GM12872 (cell line): Measurements from ENCODE around the gene SLC66A1.

ENCODE experiments used
- CTCF ChIP-seq: IDR thresholded peaks from 3 replicates; pipeline ENCODE4 v1.5.1; 2011; ENCODE audit warnings: low read depth, mild to moderate bottlenecking, low read length, moderate library complexity; ENCODE audit not compliant: insufficient read depth

Gene SLC66A1

GRCh38 chr1:19354531-19354981 is 42.4 kb downstream of the SLC66A1 start:
- TF ChIP-seq CTCF: no peak

DNA sequence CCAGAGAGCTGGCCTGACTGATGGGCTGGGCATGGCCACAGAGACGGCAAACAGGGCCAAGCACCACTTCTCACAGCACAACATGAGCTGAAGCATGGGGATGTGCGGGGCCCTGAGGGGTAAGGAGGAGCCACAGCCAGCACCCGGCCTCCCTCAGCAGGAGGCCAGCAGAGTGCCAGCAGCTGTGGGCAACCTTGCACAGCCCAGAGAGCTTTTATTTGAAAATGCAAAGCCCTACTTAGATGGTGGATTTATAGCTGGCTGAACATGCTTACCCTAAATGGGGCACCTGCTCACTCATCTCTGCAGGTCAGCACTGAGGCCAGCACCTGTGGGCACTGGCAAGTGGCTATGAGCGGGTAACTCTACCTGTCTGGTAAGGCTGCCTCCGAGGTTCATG is 44.1 kb downstream of the SLC66A1 start:
- no peak for TF ChIP-seq CTCF

DNA sequence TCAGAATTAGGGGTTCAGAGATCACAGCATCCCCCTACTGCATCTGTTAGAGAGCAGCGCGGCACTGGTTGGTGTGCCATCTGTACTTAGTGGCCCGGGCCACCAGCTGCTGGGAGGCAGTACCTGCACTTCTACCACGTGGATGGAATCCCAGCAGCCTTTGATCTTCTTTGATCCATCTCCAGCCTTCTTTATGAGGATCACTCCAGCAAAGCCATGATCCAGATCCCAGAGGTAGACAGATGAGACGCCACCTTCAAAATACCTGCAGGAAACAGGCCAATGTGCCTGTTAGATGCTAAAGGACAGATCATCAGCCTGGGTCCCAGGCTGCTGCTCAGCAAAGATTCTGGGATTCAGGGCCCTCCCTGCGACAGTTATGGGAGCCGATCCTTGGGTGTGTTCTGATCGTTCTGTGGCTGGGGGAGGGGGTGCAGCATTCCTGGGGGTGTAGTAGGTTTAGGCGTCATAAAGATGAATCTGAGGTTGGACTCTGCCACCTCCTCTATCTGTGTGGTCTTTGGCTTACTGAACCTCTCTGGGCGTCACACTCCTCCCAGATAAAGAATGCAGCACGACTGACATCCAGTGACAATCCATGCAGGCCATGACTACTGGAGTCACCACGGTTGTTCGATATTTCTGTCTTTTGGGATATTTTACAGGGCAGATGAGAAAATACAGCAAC is 45.3 kb downstream of the SLC66A1 start:
- TF ChIP-seq CTCF: no peak

GRCh38 chr1:19358710-19359109 is 46.6 kb downstream of the SLC66A1 start:
- TF ChIP-seq CTCF: no peak

DNA sequence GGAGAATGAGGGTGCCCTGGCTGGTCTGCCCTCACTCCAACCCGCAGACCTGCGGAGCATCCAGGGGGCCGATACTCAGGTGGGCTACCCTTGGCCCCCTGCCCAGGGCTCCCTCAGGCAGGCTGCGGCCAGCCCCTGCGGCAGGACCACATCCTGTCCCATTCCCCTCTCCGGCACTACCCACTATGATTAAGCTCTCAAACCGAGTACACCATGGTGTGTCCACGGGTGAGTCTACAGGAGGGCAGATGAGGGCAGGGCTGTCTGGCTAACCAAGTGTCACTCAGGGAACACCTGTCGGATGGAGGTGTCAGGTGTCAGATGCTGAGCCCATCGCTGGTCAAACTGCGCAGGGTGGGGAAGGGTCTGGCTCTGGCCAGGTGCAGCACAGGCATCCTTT is 47.2 kb downstream of the SLC66A1 start:
- no peak for TF ChIP-seq CTCF

DNA sequence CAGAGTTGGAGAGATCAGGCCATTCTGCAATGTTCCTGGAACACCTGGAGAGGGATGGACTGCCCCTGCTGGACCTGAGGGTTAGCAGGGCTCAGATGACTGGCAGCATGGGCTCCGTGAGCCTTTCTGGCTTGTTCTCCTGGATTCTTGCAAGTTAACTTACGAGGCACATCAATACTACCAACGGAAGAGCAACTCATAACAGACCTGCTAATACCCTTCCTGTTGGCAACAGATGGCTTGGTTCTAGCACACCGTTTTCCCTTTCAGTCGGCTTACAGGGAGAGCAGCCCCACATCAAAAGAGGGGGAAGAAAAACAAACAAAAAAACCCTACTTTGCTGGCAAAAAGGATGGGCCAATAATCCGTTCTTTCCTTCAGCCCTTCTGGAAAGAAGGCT is 47.9 kb downstream of the SLC66A1 start:
- TF ChIP-seq CTCF: no peak

DNA sequence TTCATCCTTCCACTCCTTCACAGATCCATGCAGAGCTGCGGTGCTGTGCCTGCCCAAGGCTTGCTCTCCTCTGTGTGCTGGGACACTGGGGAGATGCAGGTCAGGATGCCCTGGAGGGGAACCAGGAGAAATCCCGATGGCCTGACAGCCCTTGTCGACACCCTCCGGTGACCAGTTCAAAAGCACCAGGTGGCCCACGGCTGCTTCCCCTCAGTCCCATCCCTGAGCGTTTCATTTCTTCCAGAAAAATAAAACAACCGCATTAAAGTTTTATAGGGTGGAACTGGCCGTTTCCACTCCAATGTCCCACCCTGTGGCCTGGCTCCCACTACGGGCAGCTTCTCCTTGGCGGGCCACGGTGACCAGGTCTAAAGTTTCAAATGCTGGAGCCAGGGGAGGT is 48.3 kb downstream of the SLC66A1 start:
- no peak for TF ChIP-seq CTCF
